ENCODE measurements around the gene ZBTB3. TPM values are rescaled to one million over a fixed set of nuclear protein-coding genes. Genes with fewer than 3 reads are reported as not detected.

The ZBTB3 gene
- total and polyA plus RNA-seq, 2 of the 8 experiments (the other 6 are each of a cell fraction or from before 2014, with no cell fraction given), result 30.2 to 76.9 TPM

GRCh38 chr11:62708392-62708791, 45.6 kb downstream of the ZBTB3 start:
- no peak overlapping the region for H3K4ac ChIP-seq (replicated peaks; ENCODE audit: insufficient read length, low read depth, low read length)
- H4K20me1 ChIP-seq (replicated peaks in 1 of 2; ENCODE audit: control insufficient read depth in 1 of 2, insufficient read depth in 2 of 2, low read length in 2 of 2), result no peaks in the 10 kb centered on the region
- 70% methylated on average over 5 of the region's 5 CpGs; no CpG with 5 or more reads in 1 of the 2 experiments for WGBS, 2 experiments (ENCODE audit: extremely low coverage in 1 of 2, insufficient coverage in 1 of 2, insufficient read length in 1 of 2, insufficient replicate concordance in 2 of 2, low coverage in 1 of 2, low lambda C conversion rate in 2 of 2, missing lambda C conversion rate in 1 of 2)
- H3K36me3 ChIP-seq (ENCODE audit: control insufficient read depth in 2 of 4, insufficient read depth in 4 of 4, low read length in 3 of 4), result peaks cover 11 to 29% (median 15%) of the 10 kb centered on the region in 4 experiments
- H3K56ac ChIP-seq (replicated peaks; ENCODE audit: insufficient read length, low read depth, low read length), result no peak overlapping the region
- peaks cover 0 to 7% of the 10 kb centered on the region in 2 experiments; a peak in 1 of 4 replicates for H3K79me2 ChIP-seq (ENCODE audit: control insufficient read depth in 1 of 2, insufficient read depth in 2 of 2, low read length in 2 of 2)
- H2BK12ac ChIP-seq (ENCODE audit: low read depth, low read length), result 0 out of 2 replicates have a peak overlapping the region, but pooled peaks have one; percentile 85
- no peak overlapping the region for H2BK120ac ChIP-seq (replicated peaks; ENCODE audit: low read depth, low read length)
- peaks cover 22% of the 10 kb centered on the region for H3K23me2 ChIP-seq (ENCODE audit: low read depth, low read length)
- no peaks in the 10 kb centered on the region; the same call in 1 of the 2 replicates for H3K79me1 ChIP-seq (ENCODE audit: low read depth, low read length)
- H2AK5ac ChIP-seq (ENCODE audit: low read depth, low read length), result peak overlapping the region; percentile 25; the same call in 1 of the 2 replicates
- FAIRE-seq (no peak), DNase-seq (ENCODE audit: low read depth in 1 of 2, low spot score in 2 of 2) (no peak)
- H2BK5ac ChIP-seq (ENCODE audit: low read depth, low read length), result peak overlapping the region; percentile 82; the same call in 1 of the 2 replicates
- ChIA-PET CTCF (ENCODE audit: partially characterized antibody) (interaction anchor here (0.7 to 3.8 kb wide), 9 partner anchors 14 to 364 kb away, joined by 3 to 21 read pairs (median 4); partner anchors contain the start of genes LBHD1, LRRN4CL, UBXN1 and UQCC3), POLR2A (ENCODE audit: partially characterized antibody) (interaction anchor here (0.7 to 61.4 kb wide), 31 partner anchors 8 to 172 kb away, joined by 3 to 2041 read pairs (median 9); partner anchors contain the start of genes B3GAT3, C11orf98, CSKMT and EEF1G)
- H2AFZ ChIP-seq (ENCODE audit: low read length), result no peak overlapping the region
- peak overlapping the region; percentile 68 to 89 (median 84) for H3K4me3 ChIP-seq (ENCODE audit: extremely low read depth in 1 of 4, insufficient read depth in 2 of 4, low read depth in 3 of 4, low read length in 4 of 4)
- no peak overlapping the region for H4K8ac ChIP-seq (ENCODE audit: extremely low read depth, insufficient read depth, low read length)
- H3K14ac ChIP-seq (ENCODE audit: insufficient read length), result no peak overlapping the region
- H4K91ac ChIP-seq (replicated peaks; ENCODE audit: insufficient read length, low read length), result no peak overlapping the region
- TF ChIP-seq SUZ12 (IDR thresholded peaks at IDR 0.05; ENCODE audit: low read length) (peak; percentile 28; the same call in 1 of the 2 replicates), TBP (IDR thresholded peaks at IDR 0.05; ENCODE audit: low read depth, low read length) (no peak)
- H2BK20ac ChIP-seq (ENCODE audit: low read length), result no peak overlapping the region
- H3K4me1 ChIP-seq (replicated peaks in 1 of 4; ENCODE audit: control insufficient read depth in 3 of 4, insufficient read depth in 4 of 4, low read length in 3 of 4), result peaks cover 7 to 34% (median 20%) of the 10 kb centered on the region in 4 experiments
- H2BK15ac ChIP-seq (ENCODE audit: low read length), result 0 out of 2 replicates have a peak overlapping the region, but pooled peaks have one; percentile 50
- H3K23ac ChIP-seq (ENCODE audit: insufficient read length), result no peak overlapping the region
- peak overlapping the region; percentile 78; the same call in 1 of the 2 replicates for H3K27ac ChIP-seq (ENCODE audit: low read depth, low read length)
- no peaks in the 10 kb centered on the region for H3K27me3 ChIP-seq (replicated peaks in 1 of 4; ENCODE audit: control insufficient read depth in 3 of 4, extremely low read depth in 1 of 4, insufficient read depth in 3 of 4, low read length in 3 of 4)
- H4K5ac ChIP-seq (ENCODE audit: insufficient read length, low read depth, low read length), result no peak overlapping the region
- peak overlapping the region in 2 of 4 experiments; percentile 13 to 74; a peak in 2 of 7 replicates for H3K9ac ChIP-seq (replicated peaks in 1 of 4; ENCODE audit: extremely low read depth in 1 of 4, low read depth in 3 of 4, low read length in 3 of 4)
- no peaks in the 10 kb centered on the region for H3K9me3 ChIP-seq (ENCODE audit: insufficient read depth in 2 of 2, low read depth in 1 of 2, low read length in 1 of 2)
- H3K4me2 ChIP-seq (ENCODE audit: insufficient read depth in 1 of 2, low read depth in 2 of 2, low read length in 2 of 2), result peak overlapping the region; percentile 99
- H3K18ac ChIP-seq (ENCODE audit: extremely low read depth, low read length), result peak overlapping the region; percentile 79; the same call in 1 of the 2 replicates
